ENCODE results near the gene CAP1. TPM values are rescaled to one million over a fixed set of nuclear protein-coding genes. Genes with fewer than 3 reads are reported as not detected.

CAP1 gene
- polyA plus RNA-seq, 1 donor: 187 TPM

GRCh38 chr1:40057310-40058030 lies 16.9 kb downstream of the CAP1 start:
- DNase-seq: no peak

GRCh38 chr1:40058097-40058452 lies 17.5 kb downstream of the CAP1 start:
- DNase-seq: no peak

GRCh38 chr1:40058453-40059337 lies 18.2 kb downstream of the CAP1 start:
- no peak for DNase-seq

GRCh38 chr1:40059338-40059959 lies 18.9 kb downstream of the CAP1 start:
- no peak for DNase-seq

GRCh38 chr1:40059960-40060750 lies 19.6 kb downstream of the CAP1 start:
- DNase-seq: no peak

GRCh38 chr1:40064797-40065499 lies 24.4 kb downstream of the CAP1 start:
- DNase-seq: no peak

- no peak for DNase-seq
Observed at GRCh38 chr1:40067023-40067422, 26.5 kb downstream of the CAP1 start.

- DNase-seq: no peak
Observed at GRCh38 chr1:40067851-40068250, 27.3 kb downstream of the CAP1 start.

GRCh38 chr1:40072142-40072541 lies 31.6 kb downstream of the CAP1 start:
- DNase-seq: no peak

- DNase-seq: no peak
Observed at GRCh38 chr1:40073062-40073461, 32.5 kb downstream of the CAP1 start.

GRCh38 chr1:40075266-40075665 lies 34.7 kb downstream of the CAP1 start:
- DNase-seq: no peak

- DNase-seq: no peak
Observed at GRCh38 chr1:40076895-40077312, 36.4 kb downstream of the CAP1 start.

- DNase-seq: peak; percentile 30
Observed at GRCh38 chr1:40078512-40079333, 38.2 kb downstream of the CAP1 start.

- DNase-seq: no peak
Observed at GRCh38 chr1:40079774-40080400, 39.4 kb downstream of the CAP1 start.

GRCh38 chr1:40081871-40082270 lies 41.3 kb downstream of the CAP1 start:
- no peak for DNase-seq

- DNase-seq: peak; percentile 42
Observed at GRCh38 chr1:40084750-40085149, 44.2 kb downstream of the CAP1 start.

GRCh38 chr1:40090652-40091355 lies 50.3 kb downstream of the CAP1 start:
- DNase-seq: no peak

- no peak for DNase-seq
Observed at GRCh38 chr1:40092241-40092640, 51.7 kb downstream of the CAP1 start.

All from left kidney (tissue), 2 donors.